Measurements from ENCODE around the gene LRP1.

The LRP1 gene

GRCh38 chr12:57086493-57087009 is 41.7 kb upstream of the LRP1 start:
- H3K4me1 ChIP-seq (ENCODE audit: control extremely low read depth in 1 of 4, control insufficient read depth in 4 of 4, insufficient read depth in 4 of 4, low read length in 3 of 4), result peaks cover 3 to 40% (median 34%) of the 10 kb centered on the region in 4 experiments
- POLR2A ChIA-PET, result interaction anchor here (3.7 to 5.1 kb wide), 2 partner anchors 9 to 25 kb away, joined by 42 to 45 read pairs; partner anchors contain the start of genes NEMP1 and STAT6
- no peaks in the 10 kb centered on the region for H3K9me3 ChIP-seq (ENCODE audit: control extremely low read depth in 1 of 5, control insufficient read depth in 4 of 5, insufficient read depth in 2 of 5, low read depth in 1 of 5, low read length in 4 of 5)
- peak overlapping the region; percentile 65 to 97 (median 85) for H3K4me3 ChIP-seq (ENCODE audit: control insufficient read depth in 1 of 7, extremely low read depth in 1 of 7, insufficient read depth in 4 of 7, low read depth in 2 of 7, low read length in 6 of 7)
- WGBS (ENCODE audit: insufficient coverage), result 0% methylated on average over 6 of the region's 14 CpGs
- CTCF ChIA-PET, result interaction anchor here (1.7 to 27.7 kb wide), 3 partner anchors 11 to 25 kb away, joined by 5 to 835 read pairs (median 17); partner anchors contain the start of genes NEMP1 and STAT6
- DNase-seq, result peak; percentile 58 to 71 (median 65)
- peaks cover 0 to 10% (median 4%) of the 10 kb centered on the region in 4 experiments for H3K36me3 ChIP-seq (ENCODE audit: control insufficient read depth in 4 of 4, insufficient read depth in 4 of 4, low read length in 3 of 4)
- no peaks in the 10 kb centered on the region for H3K27me3 ChIP-seq (replicated peaks in 2 of 5; ENCODE audit: control insufficient read depth in 4 of 5, insufficient read depth in 5 of 5, low read length in 4 of 5)
- peak overlapping the region; percentile 95 to 99 for H3K27ac ChIP-seq (ENCODE audit: insufficient read depth in 1 of 2, low read depth in 1 of 2, low read length in 2 of 2, poor library complexity in 1 of 2, severe bottlenecking in 2 of 2)

GRCh38 chr12:57087010-57087690 is 41.1 kb upstream of the LRP1 start:
- ChIA-PET CTCF (interaction anchor here (1.2 to 27.7 kb wide), 5 partner anchors 11 to 36 kb away, joined by 3 to 835 read pairs (median 5); partner anchors contain the start of genes NEMP1 and STAT6), POLR2A (interaction anchor here (0.9 to 5.1 kb wide), 7 partner anchors 9 to 434 kb away, joined by 3 to 45 read pairs (median 7); partner anchors contain the start of genes DDIT3, NEMP1 and STAT6)
- DNase-seq, result peak; percentile 89 to 95 (median 95)
- H3K4me3 ChIP-seq (ENCODE audit: control insufficient read depth in 1 of 7, extremely low read depth in 1 of 7, insufficient read depth in 4 of 7, low read depth in 2 of 7, low read length in 6 of 7), result peak overlapping the region; percentile 65 to 97 (median 85)
- no peaks in the 10 kb centered on the region for H3K27me3 ChIP-seq (replicated peaks in 2 of 5; ENCODE audit: control insufficient read depth in 4 of 5, insufficient read depth in 5 of 5, low read length in 4 of 5)
- peak overlapping the region; percentile 95 to 99 for H3K27ac ChIP-seq (ENCODE audit: insufficient read depth in 1 of 2, low read depth in 1 of 2, low read length in 2 of 2, poor library complexity in 1 of 2, severe bottlenecking in 2 of 2)
- H3K36me3 ChIP-seq (ENCODE audit: control insufficient read depth in 4 of 4, insufficient read depth in 4 of 4, low read length in 3 of 4), result peaks cover 2 to 16% (median 9%) of the 10 kb centered on the region in 4 experiments
- WGBS (ENCODE audit: insufficient coverage), result 0% methylated on average over 19 of the region's 52 CpGs
- H3K4me1 ChIP-seq (ENCODE audit: control extremely low read depth in 1 of 4, control insufficient read depth in 4 of 4, insufficient read depth in 4 of 4, low read length in 3 of 4), result peaks cover 3 to 40% (median 34%) of the 10 kb centered on the region in 4 experiments
- no peaks in the 10 kb centered on the region for H3K9me3 ChIP-seq (ENCODE audit: control extremely low read depth in 1 of 5, control insufficient read depth in 4 of 5, insufficient read depth in 2 of 5, low read depth in 1 of 5, low read length in 4 of 5)

- ChIA-PET POLR2A (interaction anchor here (0.9 to 5.1 kb wide), 7 partner anchors 10 to 433 kb away, joined by 3 to 45 read pairs (median 7); partner anchors contain the start of genes DDIT3, NEMP1 and STAT6), CTCF (interaction anchor here (0.6 to 27.7 kb wide), 6 partner anchors 10 to 36 kb away, joined by 3 to 835 read pairs (median 4); partner anchors contain the start of genes NEMP1 and STAT6)
- H3K27me3 ChIP-seq (replicated peaks in 2 of 5; ENCODE audit: control insufficient read depth in 4 of 5, insufficient read depth in 5 of 5, low read length in 4 of 5), result no peaks in the 10 kb centered on the region
- peaks cover 3 to 40% (median 34%) of the 10 kb centered on the region in 4 experiments for H3K4me1 ChIP-seq (ENCODE audit: control extremely low read depth in 1 of 4, control insufficient read depth in 4 of 4, insufficient read depth in 4 of 4, low read length in 3 of 4)
- H3K36me3 ChIP-seq (ENCODE audit: control insufficient read depth in 4 of 4, insufficient read depth in 4 of 4, low read length in 3 of 4), result peaks cover 2 to 22% (median 15%) of the 10 kb centered on the region in 4 experiments
- peak overlapping the region; percentile 95 to 99 for H3K27ac ChIP-seq (ENCODE audit: insufficient read depth in 1 of 2, low read depth in 1 of 2, low read length in 2 of 2, poor library complexity in 1 of 2, severe bottlenecking in 2 of 2)
- no peaks in the 10 kb centered on the region for H3K9me3 ChIP-seq (ENCODE audit: control extremely low read depth in 1 of 5, control insufficient read depth in 4 of 5, insufficient read depth in 2 of 5, low read depth in 1 of 5, low read length in 4 of 5)
- DNase-seq, result peak; percentile 89 to 96 (median 96)
- WGBS (ENCODE audit: insufficient coverage), result 0% methylated on average over 26 of the region's 37 CpGs
- peak overlapping the region; percentile 23 to 97 (median 84) for H3K4me3 ChIP-seq (ENCODE audit: control insufficient read depth in 1 of 7, extremely low read depth in 1 of 7, insufficient read depth in 4 of 7, low read depth in 2 of 7, low read length in 6 of 7)
Observed at GRCh38 chr12:57087691-57088353, 40.5 kb upstream of the LRP1 start.

GRCh38 chr12:57088354-57089270 is 39.7 kb upstream of the LRP1 start, which contains the start of gene NAB2:
Gene NAB2, plus strand, starts transcription at chr12:57089114. Its CDS starts 158 bp downstream, at chr12:57089272.
- Histone ChIP-seq H3K27me3 (replicated peaks in 2 of 5; ENCODE audit: control insufficient read depth in 4 of 5, insufficient read depth in 5 of 5, low read length in 4 of 5) (no peaks in the 10 kb centered on the region), H3K36me3 (ENCODE audit: control insufficient read depth in 4 of 4, insufficient read depth in 4 of 4, low read length in 3 of 4) (peaks cover 2 to 24% (median 17%) of the 10 kb centered on the region in 4 experiments), H3K9me3 (ENCODE audit: control extremely low read depth in 1 of 5, control insufficient read depth in 4 of 5, insufficient read depth in 2 of 5, low read depth in 1 of 5, low read length in 4 of 5) (no peaks in the 10 kb centered on the region), H3K4me1 (ENCODE audit: control extremely low read depth in 1 of 4, control insufficient read depth in 4 of 4, insufficient read depth in 4 of 4, low read length in 3 of 4) (peaks cover 3 to 45% (median 38%) of the 10 kb centered on the region in 4 experiments), H3K27ac (ENCODE audit: insufficient read depth in 1 of 2, low read depth in 1 of 2, low read length in 2 of 2, poor library complexity in 1 of 2, severe bottlenecking in 2 of 2) (peak within 1 kb of the TSS; percentile 95 to 99), H3K4me3 (ENCODE audit: control insufficient read depth in 1 of 7, extremely low read depth in 1 of 7, insufficient read depth in 4 of 7, low read depth in 2 of 7, low read length in 6 of 7) (peak within 1 kb of the TSS; percentile 75 to 97 (median 90))
- WGBS (ENCODE audit: insufficient coverage), result under 1% methylated on average over 56 of the region's 91 CpGs
- ChIA-PET POLR2A (interaction anchor here (0.9 to 5.1 kb wide), 7 partner anchors 11 to 432 kb away, joined by 3 to 45 read pairs (median 7); partner anchors contain the start of genes DDIT3, NEMP1 and STAT6), CTCF (interaction anchor here (0.6 to 27.7 kb wide), 7 partner anchors 14 to 41 kb away, joined by 3 to 835 read pairs (median 3); partner anchors contain the start of genes NEMP1 and STAT6)
- DNase-seq, result peak; percentile 93 to 98 (median 97)

GRCh38 chr12:57089271-57090245 is 38.7 kb upstream of the LRP1 start:
- WGBS (ENCODE audit: insufficient coverage), result 0% methylated on average over 33 of the region's 45 CpGs

More at GRCh38 chr12:57089271-57090245, 38.7 kb upstream of the LRP1 start:
- ChIA-PET CTCF (interaction anchor here (1.2 to 27.7 kb wide), 4 partner anchors 9 to 41 kb away, joined by 3 to 835 read pairs (median 126); partner anchors contain the start of genes NEMP1 and STAT6), POLR2A (interaction anchor here (1.0 to 5.1 kb wide), 4 partner anchors 12 to 22 kb away, joined by 3 to 45 read pairs (median 26); partner anchors contain the start of genes NEMP1 and STAT6)
- Histone ChIP-seq H3K36me3 (ENCODE audit: control insufficient read depth in 4 of 4, insufficient read depth in 4 of 4, low read length in 3 of 4) (peaks cover 3 to 28% (median 18%) of the 10 kb centered on the region in 4 experiments), H3K27me3 (replicated peaks in 2 of 5; ENCODE audit: control insufficient read depth in 4 of 5, insufficient read depth in 5 of 5, low read length in 4 of 5) (no peaks in the 10 kb centered on the region), H3K27ac (ENCODE audit: insufficient read depth in 1 of 2, low read depth in 1 of 2, low read length in 2 of 2, poor library complexity in 1 of 2, severe bottlenecking in 2 of 2) (peak overlapping the region in 1 of 2 experiments; percentile 67), H3K4me1 (ENCODE audit: control extremely low read depth in 1 of 4, control insufficient read depth in 4 of 4, insufficient read depth in 4 of 4, low read length in 3 of 4) (peaks cover 3 to 52% (median 47%) of the 10 kb centered on the region in 4 experiments), H3K9me3 (ENCODE audit: control extremely low read depth in 1 of 5, control insufficient read depth in 4 of 5, insufficient read depth in 2 of 5, low read depth in 1 of 5, low read length in 4 of 5) (no peaks in the 10 kb centered on the region), H3K4me3 (ENCODE audit: control insufficient read depth in 1 of 7, extremely low read depth in 1 of 7, insufficient read depth in 4 of 7, low read depth in 2 of 7, low read length in 6 of 7) (peak overlapping the region; percentile 58 to 92 (median 90))
- DNase-seq, result peak; percentile 30 to 65 (median 53)
